ENCODE measurements around the gene C1QA. TPM values are rescaled to one million over a fixed set of nuclear protein-coding genes. Genes with fewer than 3 reads are reported as not detected.

Gene C1QA
- total and polyA plus RNA-seq, 12 donors = 47.5 to 953 (median 420) TPM

DNA sequence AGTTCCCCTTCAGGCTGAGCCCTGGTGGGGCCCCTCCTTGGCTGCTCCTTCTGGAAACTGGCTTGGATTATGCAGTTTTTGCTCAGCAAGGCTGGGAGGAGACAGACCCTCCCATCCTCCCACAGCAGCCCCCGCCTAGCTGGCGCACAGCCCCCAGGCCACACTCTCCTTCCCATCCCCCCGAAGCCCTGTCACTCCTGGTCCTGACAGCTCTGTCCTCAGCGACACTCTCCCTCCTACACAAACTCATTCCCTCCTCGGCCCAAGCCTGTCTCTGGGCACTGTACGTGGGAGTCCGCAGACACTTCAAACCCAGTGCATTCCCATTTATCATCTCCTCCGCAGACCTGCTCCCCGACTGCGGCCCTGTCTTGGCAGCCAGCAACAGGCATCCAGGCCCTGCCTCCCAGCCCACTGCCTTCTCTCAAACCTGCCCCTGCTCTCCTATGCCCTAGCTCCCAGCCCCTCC is 49.2 kb downstream of the C1QA start:
- TF ChIP-seq CTCF (IDR thresholded peaks at IDR 0.05) (no peak), POLR2A (IDR thresholded peaks at IDR 0.05) (no peak)
- Histone ChIP-seq H3K4me3 (no peak overlapping the region), H3K36me3 (replicated peaks in 1 of 2) (no peaks in the 10 kb centered on the region), H3K27me3 (no peaks in the 10 kb centered on the region), H3K4me1 (replicated peaks in 1 of 2) (no peaks in the 10 kb centered on the region), H3K9me3 (replicated peaks in 1 of 3) (no peaks in the 10 kb centered on the region), H3K27ac (no peak overlapping the region)
- WGBS, 4 donors = 55 to 66% (median 63%) methylated on average over 8 to 10 of the region's 10 CpGs
- DNase-seq = no peak
- intact Hi-C loops (cut with DNase I) = no loop called here

GRCh38 chr1:22687191-22687590 is 50.8 kb downstream of the C1QA start:
- H3K27ac ChIP-seq = no peak overlapping the region
- TF ChIP-seq POLR2A (IDR thresholded peaks at IDR 0.05) (no peak), CTCF (IDR thresholded peaks at IDR 0.05) (no peak)
- H3K27me3 ChIP-seq = no peaks in the 10 kb centered on the region
- intact Hi-C loops (cut with DNase I) = no loop called here
- no peaks in the 10 kb centered on the region for H3K4me1 ChIP-seq (replicated peaks in 1 of 2)
- no peak for DNase-seq
- H3K36me3 ChIP-seq (replicated peaks in 1 of 2) = no peaks in the 10 kb centered on the region
- no peaks in the 10 kb centered on the region for H3K9me3 ChIP-seq (replicated peaks in 1 of 3)
- 79 to 100% (median 90%) methylated on average over 1 to 2 of the region's 2 CpGs for WGBS, 4 donors
- H3K4me3 ChIP-seq = no peak overlapping the region

- no peaks in the 10 kb centered on the region for H3K27me3 ChIP-seq
- no peak overlapping the region for H3K27ac ChIP-seq
- DNase-seq = no peak
- no peaks in the 10 kb centered on the region for H3K36me3 ChIP-seq (replicated peaks in 1 of 2)
- no peaks in the 10 kb centered on the region for H3K4me1 ChIP-seq (replicated peaks in 1 of 2)
- TF ChIP-seq CTCF (IDR thresholded peaks at IDR 0.05) (no peak), POLR2A (IDR thresholded peaks at IDR 0.05) (no peak)
- H3K9me3 ChIP-seq (replicated peaks in 1 of 3) = no peaks in the 10 kb centered on the region
- no peak overlapping the region for H3K4me3 ChIP-seq
- intact Hi-C loops (cut with DNase I) = no loop called here
These were observed 52.0 kb downstream of the C1QA start for GRCh38 chr1:22688466-22688865.

Small RNAs within 50 kb of the gene (microRNA-seq; reads per million reads assigned to microRNA genes)
- gene MIR6127 = 0 reads per million in 3 donors

Small RNAs within 50 kb of the gene (small RNA-seq; reads per million reads assigned to genes)
- 0 reads per million in 2 donors for gene MIR6127

Other genes starting within 250 kb of the C1QA start
- 10 to 100 TPM; 18.4 to 45.7 (median 30.8) TPM for gene ZBTB40, start 184.8 kb upstream of the C1QA start, total RNA-seq
- 10 to 100 TPM; 17.1 to 22.4 (median 20.5) TPM for gene ZBTB40, start 184.8 kb upstream of the C1QA start, polyA plus RNA-seq
- gene EPHA8, start 73.1 kb upstream of the C1QA start, total RNA-seq = 1 to 10 TPM in 3 of 9 donors, under 1 TPM in 4, not detected in 2; 0.11 to 6.3 (median 0.61) TPM
- gene EPHA8, start 73.1 kb upstream of the C1QA start, polyA plus RNA-seq = 10 to 100 TPM in 1 of 3 donors, 1 to 10 TPM in 2; 1.7 to 10.1 (median 2.9) TPM
- 1,000 to 10,000 TPM in 1 of 9 donors, 100 to 1,000 TPM in 7, 10 to 100 TPM in 1; 24.1 to 1,409 (median 636) TPM for gene C1QC, start 7.0 kb downstream of the C1QA start, total RNA-seq
- gene C1QC, start 7.0 kb downstream of the C1QA start, polyA plus RNA-seq = 100 to 1,000 TPM in 2 of 3 donors, 10 to 100 TPM in 1; 71.7 to 114 (median 102) TPM
- 1,000 to 10,000 TPM in 3 of 9 donors, 100 to 1,000 TPM in 5, 10 to 100 TPM in 1; 55.5 to 1,914 (median 748) TPM for gene C1QB, start 16.6 kb downstream of the C1QA start, total RNA-seq
- gene C1QB, start 16.6 kb downstream of the C1QA start, polyA plus RNA-seq = 100 to 1,000 TPM; 136 to 301 (median 206) TPM
- gene EPHB2, start 74.2 kb downstream of the C1QA start, total RNA-seq = 10 to 100 TPM in 1 of 9 donors, 1 to 10 TPM in 8; 1.9 to 10.3 (median 6.2) TPM
- gene EPHB2, start 74.2 kb downstream of the C1QA start, polyA plus RNA-seq = 1 to 10 TPM in 1 of 3 donors, under 1 TPM in 2; 0.67 to 1.3 (median 0.84) TPM

Data from adrenal gland (tissue), 12 donors.